ENCODE results near the gene LKAAEAR1.

The LKAAEAR1 gene

GRCh38 chr20:64065062-64065973 is 18.9 kb downstream of the LKAAEAR1 start:
- no peak for DNase-seq

- no peak for DNase-seq
Observed at GRCh38 chr20:64064145-64064698, 20.0 kb downstream of the LKAAEAR1 start.

GRCh38 chr20:64063389-64064144 is 20.6 kb downstream of the LKAAEAR1 start:
- no peak for DNase-seq

- DNase-seq = peak; percentile 93
Observed at GRCh38 chr20:64062596-64063388, 21.4 kb downstream of the LKAAEAR1 start, which contains the start of gene TCEA2. Gene TCEA2 (plus strand): TSS chr20:64063198. CDS start chr20:64063313, 115 bp downstream.

GRCh38 chr20:64062276-64062595 is 22.0 kb downstream of the LKAAEAR1 start:
- DNase-seq = no peak

- DNase-seq = no peak
Observed at GRCh38 chr20:64058536-64058935, 25.7 kb downstream of the LKAAEAR1 start.

- peak; percentile 27 for DNase-seq
Observed at GRCh38 chr20:64057628-64058498, 26.3 kb downstream of the LKAAEAR1 start.

- DNase-seq = no peak
Observed at GRCh38 chr20:64056889-64057627, 27.1 kb downstream of the LKAAEAR1 start.

- no peak for DNase-seq
Observed at GRCh38 chr20:64056639-64056888, 27.6 kb downstream of the LKAAEAR1 start.

GRCh38 chr20:64055893-64056638 is 28.1 kb downstream of the LKAAEAR1 start:
- DNase-seq = no peak

GRCh38 chr20:64055396-64055892 is 28.8 kb downstream of the LKAAEAR1 start:
- no peak for DNase-seq

GRCh38 chr20:64053841-64054661 is 30.1 kb downstream of the LKAAEAR1 start:
- no peak for DNase-seq

- DNase-seq = no peak
Observed at GRCh38 chr20:64052987-64053840, 31.0 kb downstream of the LKAAEAR1 start.

- no peak for DNase-seq
Observed at GRCh38 chr20:64052326-64052722, 31.9 kb downstream of the LKAAEAR1 start.

- no peak for DNase-seq
Observed at GRCh38 chr20:64051561-64052325, 32.5 kb downstream of the LKAAEAR1 start.

GRCh38 chr20:64051033-64051452 is 33.2 kb downstream of the LKAAEAR1 start:
- no peak for DNase-seq

GRCh38 chr20:64050261-64051032 is 33.8 kb downstream of the LKAAEAR1 start:
- no peak for DNase-seq

Data from NCI-H526 treated with DMSO at 0.1 percent for 48 hours (cell line).